GM21390 (cell line): ENCODE results near the gene UBXN10.

Source experiments
- ATAC-seq: cut with Tn5 transposase; IDR thresholded peaks from one replicate; pipeline ENCODE4 v1.9.1; 2021; ENCODE audit not compliant: unreplicated experiment

Gene UBXN10

GRCh38 chr1:20151906-20152598 is 33.8 kb upstream of the UBXN10 start:
- ATAC-seq, result no peak

- ATAC-seq, result no peak
Observed at GRCh38 chr1:20152599-20152930, 33.3 kb upstream of the UBXN10 start.

- no peak for ATAC-seq
Observed at GRCh38 chr1:20153000-20153418, 32.9 kb upstream of the UBXN10 start.

- no peak for ATAC-seq
Observed at GRCh38 chr1:20154301-20154831, 31.5 kb upstream of the UBXN10 start.

GRCh38 chr1:20158358-20159070 is 27.4 kb upstream of the UBXN10 start:
- no peak for ATAC-seq

- ATAC-seq, result no peak
Observed at GRCh38 chr1:20160034-20160433, 25.9 kb upstream of the UBXN10 start.

GRCh38 chr1:20164694-20165202 is 21.1 kb upstream of the UBXN10 start:
- no peak for ATAC-seq

GRCh38 chr1:20165522-20165951 is 20.4 kb upstream of the UBXN10 start:
- ATAC-seq, result no peak

GRCh38 chr1:20166051-20166450 is 19.8 kb upstream of the UBXN10 start:
- ATAC-seq, result no peak

- no peak for ATAC-seq
Observed at GRCh38 chr1:20167126-20167525, 18.8 kb upstream of the UBXN10 start.

GRCh38 chr1:20168564-20169491 is 17.1 kb upstream of the UBXN10 start:
- no peak for ATAC-seq

- ATAC-seq, result no peak
Observed at GRCh38 chr1:20169932-20170331, 16.0 kb upstream of the UBXN10 start.

- no peak for ATAC-seq
Observed at GRCh38 chr1:20172033-20172590, 13.8 kb upstream of the UBXN10 start.

GRCh38 chr1:20174937-20175666 is 10.8 kb upstream of the UBXN10 start:
- ATAC-seq, result no peak

- no peak for ATAC-seq
Observed at GRCh38 chr1:20178634-20179370, 7.1 kb upstream of the UBXN10 start.

GRCh38 chr1:20179371-20180128 is 6.3 kb upstream of the UBXN10 start:
- ATAC-seq, result no peak

- ATAC-seq, result no peak
Observed at GRCh38 chr1:20180129-20180843, 5.6 kb upstream of the UBXN10 start.

- ATAC-seq, result no peak
Observed at GRCh38 chr1:20180844-20181207, 5.1 kb upstream of the UBXN10 start.
